HG02642 (cell line): ENCODE results near the gene CC2D2B.
"Not testable (repeated sequence)": the region's sequence is repeated elsewhere in the genome, so short reads cannot be mapped to it uniquely, and the experiment has no call there.

ENCODE experiments used
- ATAC-seq: cut with Tn5 transposase; IDR thresholded peaks from one replicate; pipeline ENCODE4 v1.9.1; 2021; ENCODE audit warnings: mild to moderate bottlenecking; ENCODE audit not compliant: unreplicated experiment, poor library complexity

CC2D2B gene

DNA sequence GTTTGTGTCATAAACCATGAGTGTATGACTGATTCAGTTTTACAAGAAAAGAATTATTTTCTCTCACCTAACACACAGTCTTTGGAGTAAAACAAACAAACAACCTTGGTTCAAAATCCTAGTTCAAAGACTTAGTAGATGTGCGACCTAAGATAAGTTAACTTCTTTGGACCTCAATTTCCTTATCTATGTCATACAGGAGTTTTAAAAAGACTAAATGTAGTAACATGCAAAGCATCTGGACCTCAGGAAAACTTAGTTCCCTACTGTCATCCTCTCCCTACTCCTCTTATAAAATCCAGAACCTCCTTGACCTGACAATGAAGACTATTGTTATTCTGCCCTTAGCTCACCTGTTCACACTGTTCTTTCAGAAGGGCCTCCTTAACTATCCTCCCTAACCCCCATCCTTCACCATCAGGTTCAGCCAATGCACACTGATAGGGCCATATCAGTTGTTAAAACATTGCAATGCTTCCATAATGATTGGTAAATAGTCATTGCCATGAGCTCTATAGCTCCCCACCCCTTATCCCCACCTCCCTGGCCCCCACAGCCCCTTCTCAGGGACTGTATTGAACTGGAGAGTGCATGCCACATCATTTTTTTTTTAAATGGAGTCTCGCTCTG lies 106.8 kb downstream of the CC2D2B start:
- ATAC-seq: no peak

- peak; percentile 75 for ATAC-seq
These were observed 109.5 kb downstream of the CC2D2B start for GRCh38 chr10:96017191-96017687.

GRCh38 chr10:96021332-96021731 lies 113.6 kb downstream of the CC2D2B start:
- no peak for ATAC-seq

- ATAC-seq: no peak
These were observed 115.0 kb downstream of the CC2D2B start for GRCh38 chr10:96022739-96023138.

GRCh38 chr10:96023168-96023567 lies 115.4 kb downstream of the CC2D2B start:
- no peak for ATAC-seq

- peak; percentile 41 for ATAC-seq
These were observed 117.8 kb downstream of the CC2D2B start for GRCh38 chr10:96025566-96025965.

DNA sequence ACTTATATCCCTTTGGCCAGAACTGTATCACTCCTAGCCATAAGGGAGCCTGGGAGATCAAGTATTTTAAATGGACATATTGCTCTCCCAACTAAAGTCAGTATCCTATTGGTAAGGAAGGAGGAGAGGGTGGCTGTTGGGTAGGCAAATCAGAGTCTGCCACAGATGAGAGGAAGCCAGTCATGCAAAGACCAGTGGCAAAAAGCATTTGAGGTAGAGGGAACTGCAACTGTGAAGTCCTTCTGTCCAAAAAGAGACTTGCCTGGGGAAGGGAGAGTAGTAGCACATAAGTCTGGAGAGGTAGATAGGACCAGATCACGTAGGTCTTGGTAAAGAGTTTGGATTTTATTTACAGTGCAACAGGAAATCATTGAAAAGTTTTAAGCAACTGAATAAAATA lies 126.8 kb downstream of the CC2D2B start:
- no peak for ATAC-seq

DNA sequence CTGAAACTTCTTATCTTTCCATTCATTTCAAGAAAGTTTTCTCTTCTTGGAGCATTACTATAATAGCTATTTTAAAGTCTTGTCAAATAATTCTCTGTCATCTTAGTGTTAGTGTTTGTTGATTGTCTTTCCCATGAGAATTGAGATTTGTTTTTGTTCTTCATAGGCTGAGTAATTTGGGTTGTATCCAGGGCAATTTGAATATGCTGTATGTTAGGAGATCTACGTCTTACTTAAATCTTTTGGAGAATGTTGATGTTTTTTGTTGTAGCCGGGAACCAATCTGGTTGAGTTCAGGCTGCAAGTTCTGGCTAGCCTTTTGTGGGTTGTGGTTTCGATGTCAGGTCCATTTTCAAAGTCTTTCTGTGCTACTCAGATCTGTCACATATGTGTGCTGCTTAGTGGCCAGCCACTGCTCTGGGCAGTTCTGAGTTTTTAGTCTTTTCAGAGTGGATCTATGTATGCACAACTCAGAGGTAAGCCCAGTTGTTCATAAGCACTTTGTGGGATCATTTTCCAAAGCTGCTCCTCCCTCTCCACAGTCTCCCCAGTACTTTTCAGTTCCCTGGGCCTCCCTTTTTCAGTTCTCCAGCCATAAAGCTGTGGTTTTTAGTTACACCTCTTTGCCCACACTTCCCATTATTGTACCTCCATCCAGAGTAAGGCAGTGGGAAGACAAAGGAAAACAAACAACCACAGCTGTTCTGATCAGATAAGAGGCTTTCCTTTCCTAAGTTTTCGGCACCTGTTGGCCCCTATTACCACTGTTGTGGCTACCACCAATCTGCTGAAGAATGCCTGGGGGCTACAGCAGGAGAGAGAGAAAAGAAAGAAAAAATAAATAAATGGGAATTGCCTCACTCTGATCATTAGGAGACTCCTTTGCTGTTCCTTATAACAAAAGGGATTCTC lies 131.0 kb downstream of the CC2D2B start:
- ATAC-seq: no peak

DNA sequence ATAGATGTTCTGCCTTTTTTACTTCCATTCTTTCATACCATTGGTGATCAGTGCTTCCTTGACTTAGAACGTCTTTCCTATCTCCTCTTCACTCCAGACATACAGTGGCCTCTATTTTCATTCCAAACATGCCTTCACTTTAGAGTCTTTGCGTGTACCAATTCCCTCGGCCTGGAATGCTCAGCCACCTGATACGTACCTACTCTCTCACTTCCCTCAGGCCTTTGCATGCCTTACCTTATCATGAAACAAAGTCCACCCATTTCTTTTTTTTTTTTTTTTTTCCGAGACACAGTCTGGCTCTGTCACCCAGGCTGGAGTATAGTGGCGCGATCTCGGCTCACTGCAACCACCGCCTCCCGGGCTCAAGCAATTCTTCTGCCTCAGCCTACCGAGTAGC lies 133.4 kb downstream of the CC2D2B start:
- ATAC-seq: no peak

DNA sequence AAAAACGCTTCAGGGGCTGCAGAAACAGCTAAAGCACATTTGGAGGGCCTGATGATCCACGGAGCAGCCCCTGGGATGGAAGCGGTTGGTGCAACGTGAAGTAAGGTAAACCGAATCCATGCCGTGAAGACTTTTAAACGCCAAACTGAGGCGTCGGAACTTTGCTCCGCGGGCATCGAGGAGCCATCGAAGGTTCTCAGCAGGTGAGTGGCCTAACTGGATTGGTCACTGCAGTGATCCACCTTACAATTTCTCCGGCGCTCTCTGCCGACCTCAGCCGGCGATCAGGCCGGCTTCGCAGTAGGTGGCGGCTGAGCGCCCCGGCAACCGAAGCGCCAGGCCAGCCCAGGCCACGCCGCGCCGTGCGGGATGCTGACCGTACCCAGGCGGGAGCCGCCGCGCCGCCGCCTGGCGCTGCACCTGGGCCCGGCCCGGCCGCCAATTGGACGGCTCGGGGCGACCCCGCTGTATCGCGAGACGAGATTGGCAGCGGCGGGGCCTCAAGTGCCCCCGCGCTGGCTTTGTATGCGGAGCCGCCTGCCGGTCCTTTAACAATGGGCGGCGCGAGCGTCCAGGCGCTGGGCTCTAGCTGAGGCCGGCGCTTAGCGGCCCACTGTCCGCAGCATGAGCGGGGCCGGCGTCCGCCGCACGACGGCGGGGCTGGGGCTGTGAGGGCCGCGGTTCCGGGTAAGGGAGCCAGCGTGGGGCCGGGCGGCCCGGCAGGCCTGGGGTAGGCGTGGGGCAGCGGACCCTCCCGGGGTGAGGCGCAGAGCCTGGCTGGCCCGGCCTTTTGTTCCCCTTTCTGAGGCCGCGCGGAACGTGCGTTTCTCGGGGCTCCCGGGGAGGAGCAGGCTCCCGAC lies 135.5 kb downstream of the CC2D2B start, which contains the start of gene CCNJ:
TSS of gene CCNJ (plus strand) at position 551 of the 860 bp plus-strand sequence. CDS start 811 bp downstream, outside the sequence.
- peak; percentile 89 for ATAC-seq

DNA sequence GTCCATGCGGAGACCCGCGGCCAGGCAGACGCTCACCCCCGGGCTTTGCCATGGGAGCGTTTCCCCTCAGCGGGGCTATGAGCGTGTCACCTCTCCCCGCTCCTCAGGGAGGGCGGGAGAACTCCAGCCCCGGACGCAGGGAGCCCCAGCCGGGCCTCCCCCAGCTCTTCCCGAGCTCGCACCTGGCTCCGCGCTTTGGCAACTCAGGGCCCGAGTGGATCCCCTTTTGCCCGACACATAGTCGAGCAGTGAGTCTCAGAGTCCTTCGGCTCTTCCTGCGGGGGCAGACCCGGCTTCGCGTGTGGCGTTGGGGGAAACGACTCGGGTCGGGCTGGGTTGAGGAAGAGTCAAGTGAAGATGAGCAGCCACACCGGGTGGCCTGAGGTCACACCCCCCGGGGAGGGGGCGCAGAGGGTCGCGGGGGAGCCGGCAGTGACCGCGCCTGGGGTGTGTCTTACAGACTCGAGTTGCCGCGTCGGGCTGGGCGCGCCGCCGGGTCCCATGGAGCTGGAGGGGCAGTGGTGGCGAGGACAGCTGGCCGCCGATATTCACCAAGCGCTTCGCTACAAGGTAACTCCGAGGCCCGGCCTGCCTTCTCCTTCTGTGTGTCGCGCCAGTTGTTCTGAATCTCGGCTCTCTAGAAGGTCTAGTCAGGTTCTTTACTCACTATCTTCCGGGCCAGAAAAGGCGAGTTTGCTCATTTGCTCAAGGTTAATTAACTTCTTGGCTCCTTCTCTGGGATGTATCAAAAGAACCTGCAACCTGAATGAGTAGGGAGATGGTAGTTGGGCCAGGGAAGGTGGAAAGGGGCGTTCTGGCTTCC lies 136.3 kb downstream of the CC2D2B start:
- peak; percentile 38 for ATAC-seq

- ATAC-seq: no peak
These were observed 137.0 kb downstream of the CC2D2B start for GRCh38 chr10:96044736-96045135.

GRCh38 chr10:96046546-96046945 lies 138.8 kb downstream of the CC2D2B start:
- no peak for ATAC-seq

DNA sequence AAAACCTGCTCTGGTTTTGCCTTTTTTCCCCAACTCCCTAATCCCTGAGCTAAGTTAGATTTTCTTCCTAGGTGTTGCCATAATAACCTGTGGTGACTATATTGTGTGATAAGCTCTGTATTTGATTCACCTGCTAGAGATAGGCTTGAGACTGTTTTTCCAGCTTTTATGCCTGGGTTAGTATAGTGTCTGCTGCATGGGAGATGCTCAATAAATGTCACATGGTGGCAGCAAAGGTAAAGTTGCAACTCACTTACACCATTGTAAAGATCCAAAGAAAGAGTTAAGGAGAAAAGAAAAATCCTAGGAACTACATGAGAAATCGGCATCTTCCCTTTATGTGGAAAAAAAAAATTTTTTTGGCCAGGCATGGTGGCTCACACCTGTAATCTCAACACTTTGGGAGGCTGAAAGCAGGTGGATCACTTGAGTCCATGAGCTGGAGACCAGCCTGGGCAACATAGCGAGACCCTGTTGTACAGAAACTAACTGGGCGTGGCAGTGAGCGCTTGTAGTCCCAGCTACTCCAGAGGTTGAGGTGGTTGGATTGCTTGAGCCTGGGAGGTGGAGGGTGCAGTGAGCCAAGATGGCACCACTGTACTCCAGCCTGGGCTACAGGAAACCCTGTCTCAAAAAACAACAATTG lies 139.4 kb downstream of the CC2D2B start:
- ATAC-seq: no peak

GRCh38 chr10:96047925-96048324 lies 140.2 kb downstream of the CC2D2B start:
- ATAC-seq: not testable (repeated sequence)

DNA sequence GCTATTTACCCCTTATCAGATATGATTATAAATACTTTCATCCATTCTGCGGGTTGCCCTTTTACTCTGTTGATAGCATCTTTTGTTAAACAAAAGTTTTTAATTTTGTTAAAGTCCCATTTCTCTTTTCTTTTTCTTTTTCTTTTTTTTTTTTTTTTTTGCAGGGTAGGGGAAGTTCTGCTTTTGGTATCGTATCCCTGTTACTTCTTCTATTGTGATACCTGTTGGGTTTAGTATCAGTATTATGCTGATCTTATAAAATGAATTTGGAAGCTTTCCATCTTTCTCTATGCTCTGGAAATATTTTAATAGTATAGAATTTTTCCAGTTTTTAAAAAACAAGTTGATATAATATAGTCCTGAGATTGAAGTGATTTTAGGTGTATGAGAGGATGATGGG lies 141.6 kb downstream of the CC2D2B start:
- no peak for ATAC-seq

DNA sequence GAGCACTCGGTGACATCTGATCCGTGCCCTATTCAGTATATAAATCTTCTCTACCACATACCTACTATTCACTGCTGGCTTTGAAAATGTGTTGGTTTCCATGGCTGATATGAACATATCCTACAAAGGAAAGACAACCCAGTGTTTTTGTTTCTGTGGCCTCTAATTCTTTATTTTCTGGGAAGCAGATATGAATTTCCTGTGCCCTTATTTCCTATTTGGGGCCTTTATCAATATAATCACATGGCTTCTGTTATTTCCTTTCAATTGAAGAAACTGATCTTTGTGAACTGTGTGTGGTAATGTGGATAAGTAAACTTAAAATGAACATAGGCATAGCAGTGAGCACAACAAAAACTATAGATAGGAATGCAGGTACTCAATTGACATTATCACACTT lies 146.2 kb downstream of the CC2D2B start:
- ATAC-seq: no peak

DNA sequence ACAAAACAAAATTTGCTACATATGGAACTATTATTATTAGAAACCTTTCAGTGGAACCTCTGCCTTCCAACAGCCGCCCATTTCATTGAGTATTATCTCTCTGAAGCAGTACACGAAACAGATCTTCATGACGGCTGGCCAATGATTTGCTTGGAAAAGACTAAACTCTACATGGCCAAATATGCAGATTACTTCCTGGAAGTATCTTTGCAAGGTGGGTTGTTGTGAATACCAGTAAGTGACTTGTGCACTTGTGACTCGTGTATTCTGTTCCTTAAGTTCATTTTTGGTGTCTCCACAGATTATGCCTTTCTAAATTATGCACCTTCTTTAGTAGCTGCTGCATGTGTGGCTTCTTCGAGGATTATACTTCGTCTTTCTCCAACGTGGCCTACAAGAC lies 149.0 kb downstream of the CC2D2B start:
- no peak for ATAC-seq

DNA sequence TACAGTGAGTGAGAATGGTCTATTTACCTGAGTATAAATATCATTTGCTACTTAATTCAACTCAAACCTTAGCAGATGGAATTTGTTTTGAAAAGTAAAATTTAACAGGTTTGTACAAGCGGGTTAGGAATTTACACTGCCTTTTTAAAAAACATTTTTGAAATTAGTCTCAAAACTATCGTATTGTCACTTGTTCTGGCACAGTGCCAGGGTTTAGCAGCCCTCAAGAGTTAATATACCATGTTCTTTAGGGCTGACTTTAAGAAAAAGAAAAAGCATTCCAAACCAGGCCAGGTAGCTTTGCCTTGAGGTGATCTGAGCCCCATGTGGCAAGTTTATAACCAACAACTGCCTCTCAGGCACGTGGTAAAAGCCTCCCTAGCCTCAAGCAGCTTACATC lies 153.5 kb downstream of the CC2D2B start:
- ATAC-seq: no peak
